Adrenal gland (tissue), 12 donors: Measurements from ENCODE around the gene TNFRSF19. TPM values are rescaled to one million over a fixed set of nuclear protein-coding genes. Genes with fewer than 3 reads are reported as not detected.
"Not testable (repeated sequence)": the region's sequence is repeated elsewhere in the genome, so short reads cannot be mapped to it uniquely, and the experiment has no call there.

Source experiments
- DNase-seq, 7 donors: peaks; one replicate each; pipeline ENCODE4 v3.0.0-alpha.2; 2019 to 2020
- H3K27ac ChIP-seq, 5 donors: fragments of 200-600 bp; sonication (generic) in 4 of 5; 1 replicate in 3 of 5; 2 replicates in 2 of 5; pipeline versions ENCODE4 v1.5.1 to v1.8.0; 2016 to 2020; ENCODE audit warnings: mild to moderate bottlenecking in 1 of 5
- H3K27me3 ChIP-seq: fragments of 200-600 bp; 2 replicates; pipeline ENCODE4 v1.8.0; 2021
- H3K36me3 ChIP-seq, 2 donors: fragments of 200-600 bp; replicated peaks in 1 of 2; 1 replicate in 1 of 2; 2 replicates in 1 of 2; pipeline versions ENCODE4 v1.5.1 to v1.8.0; 2018 to 2022
- H3K4me1 ChIP-seq, 2 donors: fragments of 200-600 bp; replicated peaks in 1 of 2; 1 replicate in 1 of 2; 2 replicates in 1 of 2; pipeline versions ENCODE4 v1.5.1 to v1.8.0; 2018 to 2021
- H3K4me3 ChIP-seq, 4 donors: fragments of 200-600 bp; sonication (generic) in 3 of 4; one replicate each; pipeline ENCODE4 v1.5.1; 2016 to 2018
- H3K9me3 ChIP-seq, 3 donors: fragments of 200-600 bp; sonication (generic) in 1 of 3; replicated peaks in 1 of 3; 1 replicate in 2 of 3; 2 replicates in 1 of 3; pipeline versions ENCODE4 v1.5.1 to v1.8.0; 2016 to 2021
- CTCF ChIP-seq, 6 experiments: fragments of 450-650 bp in 4 of 6; fragments of 200-600 bp in 2 of 6; sonication (generic) in 1 of 6; IDR thresholded peaks; 1 replicate in 5 of 6; 2 replicates in 1 of 6; pipeline versions ENCODE4 v1.5.1 to v1.8.0; 2016 to 2021; ENCODE audit warnings: antibody characterized with exemption in 6 of 6, mild to moderate bottlenecking in 2 of 6, moderate library complexity in 1 of 6
- POLR2A ChIP-seq, 2 donors: fragments of 450-650 bp; IDR thresholded peaks; one replicate each; pipeline ENCODE4 v1.6.1; 2017; ENCODE audit warnings: antibody characterized with exemption in 2 of 2, mild to moderate bottlenecking in 2 of 2, moderate library complexity in 1 of 2
- WGBS, 4 donors: extraction: QIAGEN DNeasy Blood & Tissue Kit in 2 of 4; methylation state at CpG; one replicate each; pipeline versions ENCODE4 v1.1.5 to v1.1.7; 2013 to 2017; 5-methylcytosine and 5-hydroxymethylcytosine counted together
- intact Hi-C, 2 donors: fragments of 100-400 bp; cut with DNase I; formaldehyde crosslinking; loops; one replicate each; pipeline versions ENCODE4 v1.14.1 to v1.15.0; 2022 to 2023
- polyA plus RNA-seq, 3 donors: library from polyadenylated mRNA; stranded (reverse); fragments of 200-250 nt in 2 of 3; fragments of 350-450 nt in 1 of 3; fragmentation: Illumina TruSeq in 1 of 3; extraction: RNeasy Lipid Tissue Mini Kit (QIAGEN cat#74804) in 1 of 3; gene quantifications; one replicate each; pipeline ENCODE4 v1.2.3, GENCODE V29; 2013 to 2014
- total RNA-seq, 9 donors: library from RNA; depleted of rRNA in 4 of 9; stranded (reverse); fragments of >200 nt in 4 of 9; fragments of 120-200 nt in 1 of 9; fragmentation: NEBNext Ultra II Directional in 1 of 9; extraction: Animal tissue kit (Norgen Biotek cat#: 25700) in 1 of 9; gene quantifications; one replicate each; pipeline versions ENCODE4 v1.1.0 to v1.2.4, GENCODE V29; 2013 to 2023
- donor health status: healthy with polysubstance abuse.
- donor health status: Bipolar disorder and iron deficiency.
- donor health status: DM: yes; HTN: yes; CAD: no.
- donor health status: DM: no; HTN: no; CAD: no.
- donor health status: DM: no; HTN: no; CAD: no.
- donor health status: DM: yes; HTN: yes; CAD: no.

Gene TNFRSF19
- total and polyA plus RNA-seq, 12 donors: 0.88 to 6.7 (median 3.3) TPM

DNA sequence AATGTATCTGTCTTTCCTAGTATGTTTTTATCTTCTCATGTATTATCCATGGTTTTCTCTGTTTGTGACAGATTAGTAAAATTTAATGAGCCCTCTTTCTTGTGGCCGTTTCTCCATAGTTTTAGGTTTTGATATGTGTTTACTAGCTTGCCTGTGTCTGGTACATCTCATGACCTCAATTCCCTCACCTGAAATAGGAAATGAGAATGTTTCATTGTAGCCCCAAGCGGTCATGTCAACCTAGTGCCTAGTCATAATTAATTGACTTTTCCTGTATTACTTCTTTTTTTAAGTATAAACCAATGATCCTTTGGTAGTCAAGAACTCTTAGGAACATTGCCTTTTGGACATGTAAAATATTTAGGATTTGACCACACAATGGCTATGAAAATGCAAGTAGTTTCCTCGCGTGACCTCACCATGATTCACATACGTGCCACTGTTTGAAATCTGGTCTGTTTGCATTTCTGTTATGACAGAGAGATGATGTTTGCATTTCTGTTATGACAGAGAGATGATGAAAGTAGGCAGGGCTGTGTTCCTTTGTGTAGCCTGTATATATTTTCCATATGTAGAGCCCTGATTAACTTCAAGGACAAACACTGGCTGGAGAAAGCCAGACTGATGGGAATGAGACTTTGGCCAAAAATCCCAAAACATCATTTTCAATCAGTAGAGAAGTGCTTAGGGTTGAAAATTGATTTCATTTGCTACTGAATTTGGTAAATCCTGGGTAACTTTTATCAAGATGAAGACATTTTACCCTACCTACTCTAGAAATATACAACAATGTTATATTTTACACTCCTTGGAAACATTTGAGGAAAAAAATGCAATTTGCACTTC is 104.8 kb downstream of the TNFRSF19 start:
- Histone ChIP-seq H3K9me3 (no peaks in the 10 kb centered on the region), H3K27me3 (no peaks in the 10 kb centered on the region), H3K4me1 (no peaks in the 10 kb centered on the region), H3K27ac (no peak overlapping the region), H3K4me3 (no peak overlapping the region), H3K36me3 (no peaks in the 10 kb centered on the region)
- intact Hi-C loops: no loop called here
- no peak for TF ChIP-seq POLR2A (IDR thresholded peaks at IDR 0.05)
- no peak for TF ChIP-seq CTCF (IDR thresholded peaks at IDR 0.05)
- no peak for DNase-seq
- WGBS, 4 donors: 90 to 95% (median 92%) methylated on average over 5 of the region's 5 CpGs

DNA sequence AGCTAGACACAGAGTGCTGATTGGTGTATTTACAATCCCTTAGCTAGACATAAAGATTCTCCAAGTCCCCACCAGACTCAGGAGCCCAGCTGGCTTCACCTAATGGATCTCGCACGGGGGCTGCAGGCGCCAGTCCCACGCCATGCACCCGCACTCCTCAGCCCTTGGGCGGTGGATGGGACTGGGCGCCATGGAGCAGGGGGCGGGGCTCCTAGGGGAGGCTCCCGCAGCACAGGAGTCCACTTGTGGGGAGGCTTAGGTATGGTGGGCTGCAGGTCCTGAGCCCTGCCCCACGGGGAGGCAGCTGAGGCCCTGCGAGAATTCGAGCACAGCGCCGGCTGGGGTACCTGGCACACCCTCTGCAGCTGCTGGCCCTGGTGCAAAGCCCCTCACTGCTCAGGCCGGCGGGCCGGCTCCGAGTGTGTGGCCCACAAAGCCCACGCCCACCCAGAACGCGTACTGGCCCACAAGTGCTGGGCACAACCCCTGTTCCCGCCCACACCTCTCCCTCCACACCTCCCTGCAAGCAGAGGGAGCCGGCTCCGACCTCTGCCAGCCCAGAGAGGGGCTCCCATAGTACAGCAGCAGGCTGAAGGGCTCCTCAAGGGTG is 107.6 kb downstream of the TNFRSF19 start:
- H3K4me1 ChIP-seq, H3K9me3 ChIP-seq, intact Hi-C loops: not testable (repeated sequence)

DNA sequence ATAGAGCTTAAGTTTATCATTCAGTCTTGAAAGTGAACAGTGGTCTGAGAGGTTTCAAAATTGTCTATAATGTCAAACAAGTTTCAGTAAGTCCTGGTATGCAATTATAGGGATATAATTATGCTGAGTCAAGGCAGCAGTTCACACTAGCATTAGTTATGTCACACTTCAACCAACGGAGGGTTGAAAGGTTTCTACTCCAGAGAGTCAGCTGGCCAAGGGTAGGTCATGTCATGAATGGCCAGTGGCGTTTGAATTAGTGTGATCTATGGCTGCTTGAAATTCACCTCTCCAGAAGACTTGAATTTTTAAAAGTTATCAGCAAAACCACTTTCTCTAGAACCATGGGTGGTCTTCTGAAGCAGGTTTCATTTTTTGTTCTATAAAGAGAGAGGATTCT is 108.6 kb downstream of the TNFRSF19 start:
- intact Hi-C loops: no loop called here
- Histone ChIP-seq H3K9me3 (no peaks in the 10 kb centered on the region), H3K27me3 (no peaks in the 10 kb centered on the region), H3K36me3 (no peaks in the 10 kb centered on the region), H3K27ac (no peak overlapping the region), H3K4me1 (no peaks in the 10 kb centered on the region), H3K4me3 (no peak overlapping the region)
- 38 to 62% (median 54%) methylated on average over 2 of the region's 2 CpGs for WGBS, 4 donors
- no peak for TF ChIP-seq CTCF (IDR thresholded peaks at IDR 0.05)
- TF ChIP-seq POLR2A (IDR thresholded peaks at IDR 0.05): no peak
- no peak for DNase-seq

More for the DNA sequence above, 107.6 kb downstream of the TNFRSF19 start:
- not testable (repeated sequence) for H3K36me3 ChIP-seq, H3K27me3 ChIP-seq, DNase-seq, H3K27ac ChIP-seq, H3K4me3 ChIP-seq
- WGBS, 4 donors: 84 to 97% (median 92%) methylated on average over 6 to 24 of the region's 24 CpGs

DNA sequence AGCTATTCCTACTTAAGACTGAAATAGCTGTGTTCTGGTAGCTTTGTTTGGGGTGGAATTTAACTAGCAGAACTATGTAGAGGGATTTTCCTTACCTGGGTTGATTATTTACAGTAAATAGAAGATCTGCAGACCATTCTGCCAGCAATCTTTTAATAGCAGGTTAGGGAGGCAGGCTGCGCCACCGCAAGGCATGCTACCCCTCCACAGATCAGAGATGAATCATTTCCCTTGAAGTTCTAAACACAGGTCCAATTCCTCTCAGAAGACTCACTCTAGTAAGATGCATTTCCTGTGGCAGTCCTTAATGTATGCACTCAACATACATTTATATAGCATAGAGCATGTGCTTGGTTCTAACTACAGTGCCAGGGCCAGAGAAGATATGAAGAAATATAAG is 109.0 kb downstream of the TNFRSF19 start:
- no peaks in the 10 kb centered on the region for H3K27me3 ChIP-seq
- no peaks in the 10 kb centered on the region for H3K9me3 ChIP-seq
- no peak for TF ChIP-seq POLR2A (IDR thresholded peaks at IDR 0.05)
- no peak for TF ChIP-seq CTCF (IDR thresholded peaks at IDR 0.05)
- no peaks in the 10 kb centered on the region for H3K4me1 ChIP-seq
- WGBS, 4 donors: 89 to 95% (median 92%) methylated on average over 2 of the region's 2 CpGs
- intact Hi-C loops: no loop called here
- H3K27ac ChIP-seq: no peak overlapping the region
- no peaks in the 10 kb centered on the region for H3K36me3 ChIP-seq
- H3K4me3 ChIP-seq: no peak overlapping the region
- DNase-seq: no peak
